ENCODE results near the gene PAN3.
A peak's percentile ranks its signal among the peaks of the same experiment; 100 is the strongest.

PAN3 gene

GRCh38 chr13:28320209-28320608, 181.9 kb downstream of the PAN3 start:
- H3K4me3 ChIP-seq (ENCODE audit: low read depth, low read length), result no peak overlapping the region
- DNase-seq (ENCODE audit: low read depth), result no peak
- no peak for TF ChIP-seq CTCF (IDR thresholded peaks at IDR 0.05; ENCODE audit: insufficient read depth, low read depth, low read length, missing control alignments)

- DNase-seq (ENCODE audit: low read depth), result no peak
- no peak overlapping the region for H3K4me3 ChIP-seq (ENCODE audit: low read depth, low read length)
- no peak for TF ChIP-seq CTCF (IDR thresholded peaks at IDR 0.05; ENCODE audit: insufficient read depth, low read depth, low read length, missing control alignments)
Measured at GRCh38 chr13:28320884-28321574, 182.7 kb downstream of the PAN3 start.

- no peak for TF ChIP-seq CTCF (IDR thresholded peaks at IDR 0.05; ENCODE audit: insufficient read depth, low read depth, low read length, missing control alignments)
- no peak overlapping the region for H3K4me3 ChIP-seq (ENCODE audit: low read depth, low read length)
- no peak for DNase-seq (ENCODE audit: low read depth)
Measured at GRCh38 chr13:28321756-28322155, 183.4 kb downstream of the PAN3 start.

- no peak overlapping the region for H3K4me3 ChIP-seq (ENCODE audit: low read depth, low read length)
- TF ChIP-seq CTCF (IDR thresholded peaks at IDR 0.05; ENCODE audit: insufficient read depth, low read depth, low read length, missing control alignments), result no peak
- DNase-seq (ENCODE audit: low read depth), result no peak
Measured at GRCh38 chr13:28322256-28322905, 184.0 kb downstream of the PAN3 start.

GRCh38 chr13:28324181-28324789, 185.9 kb downstream of the PAN3 start:
- H3K4me3 ChIP-seq (ENCODE audit: low read depth, low read length), result no peak overlapping the region
- TF ChIP-seq CTCF (IDR thresholded peaks at IDR 0.05; ENCODE audit: insufficient read depth, low read depth, low read length, missing control alignments), result peak; percentile 83
- DNase-seq (ENCODE audit: low read depth), result peak; percentile 80

GRCh38 chr13:28325022-28325421, 186.7 kb downstream of the PAN3 start:
- no peak overlapping the region for H3K4me3 ChIP-seq (ENCODE audit: low read depth, low read length)
- TF ChIP-seq CTCF (IDR thresholded peaks at IDR 0.05; ENCODE audit: insufficient read depth, low read depth, low read length, missing control alignments), result no peak
- DNase-seq (ENCODE audit: low read depth), result no peak
